Osteoblast (primary cell): ENCODE measurements around the gene SLC19A3. TPM values are rescaled to one million over a fixed set of nuclear protein-coding genes. Genes with fewer than 3 reads are reported as not detected.
"Not testable (repeated sequence)": the region's sequence is repeated elsewhere in the genome, so short reads cannot be mapped to it uniquely, and the experiment has no call there.

Source experiments
- DNase-seq: peaks from one replicate; pipeline ENCODE4 v3.0.0; 2011; ENCODE audit warnings: low spot score, mixed read lengths; ENCODE audit not compliant: insufficient read length; ENCODE audit errors: missing footprints
- H2AFZ ChIP-seq: 2 replicates; pipeline ENCODE4 v1.6.0; 2011; ENCODE audit warnings: mild to moderate bottlenecking, low read length
- H3K27ac ChIP-seq: 2 replicates; pipeline ENCODE4 v1.5.1; 2011; ENCODE audit warnings: mild to moderate bottlenecking, low read depth, low read length, moderate library complexity
- H3K27me3 ChIP-seq: 2 replicates; pipeline ENCODE4 v1.6.0; 2012; ENCODE audit warnings: mild to moderate bottlenecking, control low read depth, inconsistent platforms, low read length, moderate library complexity; ENCODE audit not compliant: insufficient read depth
- H3K36me3 ChIP-seq: 2 replicates; pipeline ENCODE4 v1.5.1; 2011; ENCODE audit warnings: mild to moderate bottlenecking, low read length, control low read depth, moderate library complexity; ENCODE audit not compliant: insufficient read depth
- H3K4me1 ChIP-seq: 2 replicates; pipeline ENCODE4 v1.5.1; 2011; ENCODE audit warnings: mild to moderate bottlenecking, low read length, control low read depth, moderate library complexity; ENCODE audit not compliant: insufficient read depth
- H3K4me2 ChIP-seq: 2 replicates; pipeline ENCODE4 v1.6.0; 2011; ENCODE audit warnings: mild to moderate bottlenecking, low read length; ENCODE audit not compliant: insufficient read depth
- H3K4me3 ChIP-seq: fragments of 200-600 bp; sonication (generic); 3 replicates; pipeline ENCODE4 v1.5.1; 2012; ENCODE audit warnings: mild to moderate bottlenecking, low read length, inconsistent platforms; ENCODE audit not compliant: insufficient read depth
- H3K79me2 ChIP-seq: 2 replicates; pipeline ENCODE4 v1.6.0; 2012; ENCODE audit warnings: mild to moderate bottlenecking, low read length, control low read depth, inconsistent platforms; ENCODE audit not compliant: insufficient read depth
- H3K9me3 ChIP-seq: 2 replicates; pipeline ENCODE4 v1.5.1; 2011; ENCODE audit warnings: low read depth, low read length, control low read depth
- H4K20me1 ChIP-seq: 2 replicates; pipeline ENCODE4 v1.6.0; 2012; ENCODE audit warnings: mild to moderate bottlenecking, low read length, control low read depth; ENCODE audit not compliant: insufficient read depth
- total RNA-seq: library from RNA; depleted of rRNA; stranded (reverse); fragments of >200 nt; gene quantifications from 2 replicates; pipeline ENCODE4 v1.2.3, GENCODE V29; 2012
- TF ChIP-seq, protein P1 (sequence below): IDR thresholded peaks from 2 replicates; pipeline ENCODE4 v1.5.1; 2011; ENCODE audit warnings: mild to moderate bottlenecking, low read depth, low read length, moderate library complexity; ENCODE audit errors: extremely low read depth

SLC19A3 gene
- total RNA-seq, 1 donor, result 0.36 TPM

DNA sequence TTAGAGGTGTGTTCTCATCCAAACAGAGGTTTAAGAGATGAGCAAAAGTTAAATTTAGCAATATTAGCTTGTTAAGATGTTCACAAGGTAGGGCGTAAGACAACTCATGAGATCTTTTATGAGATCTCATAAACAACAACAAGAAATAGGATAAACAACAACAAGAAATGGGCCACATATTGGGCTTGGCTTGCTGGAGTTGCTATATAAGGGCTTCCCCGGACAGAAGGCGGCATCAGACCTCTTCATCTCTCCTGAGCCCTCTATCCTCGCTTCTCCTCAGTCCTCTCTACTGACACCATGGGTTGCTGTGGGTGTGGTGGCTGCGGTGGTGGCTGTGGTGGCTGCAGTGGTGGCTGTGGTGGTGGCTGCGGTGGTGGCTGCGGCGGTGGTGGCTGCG lies 27.8 kb upstream of the SLC19A3 start, which contains the start of gene SCYGR8:
TSS of gene SCYGR8 (plus strand) at position 301 of the 400 bp plus-strand sequence. CDS start at position 301, 0 bp downstream.
- Histone ChIP-seq H3K9me3 (no peaks in the 10 kb centered on the region), H3K79me2 (no peaks in the 10 kb centered on the region), H3K4me1 (no peaks in the 10 kb centered on the region), H3K27ac (no peak within 1 kb of the TSS), H3K4me2 (no peak within 1 kb of the TSS), H2AFZ (no peak within 1 kb of the TSS), H3K4me3 (no peak within 1 kb of the TSS), H4K20me1 (no peaks in the 10 kb centered on the region), H3K36me3 (no peaks in the 10 kb centered on the region), H3K27me3 (no peaks in the 10 kb centered on the region)
- TF ChIP-seq, protein P1, sequence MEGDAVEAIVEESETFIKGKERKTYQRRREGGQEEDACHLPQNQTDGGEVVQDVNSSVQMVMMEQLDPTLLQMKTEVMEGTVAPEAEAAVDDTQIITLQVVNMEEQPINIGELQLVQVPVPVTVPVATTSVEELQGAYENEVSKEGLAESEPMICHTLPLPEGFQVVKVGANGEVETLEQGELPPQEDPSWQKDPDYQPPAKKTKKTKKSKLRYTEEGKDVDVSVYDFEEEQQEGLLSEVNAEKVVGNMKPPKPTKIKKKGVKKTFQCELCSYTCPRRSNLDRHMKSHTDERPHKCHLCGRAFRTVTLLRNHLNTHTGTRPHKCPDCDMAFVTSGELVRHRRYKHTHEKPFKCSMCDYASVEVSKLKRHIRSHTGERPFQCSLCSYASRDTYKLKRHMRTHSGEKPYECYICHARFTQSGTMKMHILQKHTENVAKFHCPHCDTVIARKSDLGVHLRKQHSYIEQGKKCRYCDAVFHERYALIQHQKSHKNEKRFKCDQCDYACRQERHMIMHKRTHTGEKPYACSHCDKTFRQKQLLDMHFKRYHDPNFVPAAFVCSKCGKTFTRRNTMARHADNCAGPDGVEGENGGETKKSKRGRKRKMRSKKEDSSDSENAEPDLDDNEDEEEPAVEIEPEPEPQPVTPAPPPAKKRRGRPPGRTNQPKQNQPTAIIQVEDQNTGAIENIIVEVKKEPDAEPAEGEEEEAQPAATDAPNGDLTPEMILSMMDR, result no peak
- no peak for DNase-seq

DNA sequence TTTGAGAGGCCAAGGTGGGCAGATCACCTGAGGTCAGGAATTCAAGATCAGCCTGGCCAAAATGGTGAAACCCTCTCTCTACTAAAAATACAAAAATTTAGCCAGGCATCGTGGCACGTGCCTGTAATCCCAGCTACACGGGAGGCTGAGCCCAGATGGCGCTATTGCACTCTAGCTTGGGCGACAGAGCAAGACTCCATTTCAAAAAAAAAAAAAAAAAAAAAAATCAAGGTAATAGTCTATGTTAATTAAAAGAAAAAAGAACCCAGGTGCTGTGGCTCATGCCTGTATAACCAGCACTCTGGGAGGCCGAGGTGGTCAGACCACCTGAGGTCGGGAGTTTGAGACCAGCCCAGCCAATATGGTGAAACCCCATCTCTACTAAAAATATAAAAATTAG lies 22.9 kb upstream of the SLC19A3 start:
- not testable (repeated sequence) for H3K4me1 ChIP-seq, H3K27ac ChIP-seq, H3K9me3 ChIP-seq, H4K20me1 ChIP-seq, DNase-seq, H3K27me3 ChIP-seq, H3K4me2 ChIP-seq, H3K79me2 ChIP-seq, H3K36me3 ChIP-seq, H3K4me3 ChIP-seq, H2AFZ ChIP-seq
- TF ChIP-seq, protein P1, result peak; percentile 31

DNA sequence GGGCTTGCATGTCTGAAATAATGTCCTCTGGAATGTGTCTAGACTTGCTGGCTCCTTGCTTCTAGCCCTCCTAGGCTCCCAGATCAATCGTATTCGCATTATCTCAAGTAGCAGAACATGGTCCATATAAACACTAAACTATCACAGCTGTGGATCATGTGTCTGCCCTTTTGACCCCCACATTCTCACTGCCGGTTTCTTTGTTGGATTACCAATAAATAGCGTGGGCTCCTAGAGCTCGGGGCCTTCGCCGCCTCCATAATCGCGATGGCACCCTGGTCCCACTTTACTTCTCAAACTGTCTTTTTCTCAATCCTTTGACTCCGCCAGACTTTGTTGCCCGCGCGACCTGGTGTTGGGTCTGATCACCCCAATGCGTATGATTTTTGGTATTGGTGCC lies 21.5 kb upstream of the SLC19A3 start:
- Histone ChIP-seq H3K36me3 (no peaks in the 10 kb centered on the region), H2AFZ (no peak overlapping the region), H3K4me3 (no peak overlapping the region), H3K4me2 (no peak overlapping the region), H3K4me1 (no peaks in the 10 kb centered on the region), H3K79me2 (no peaks in the 10 kb centered on the region), H3K27ac (no peak overlapping the region), H3K9me3 (no peaks in the 10 kb centered on the region), H3K27me3 (no peaks in the 10 kb centered on the region), H4K20me1 (no peaks in the 10 kb centered on the region)
- TF ChIP-seq, protein P1, result no peak
- no peak for DNase-seq

DNA sequence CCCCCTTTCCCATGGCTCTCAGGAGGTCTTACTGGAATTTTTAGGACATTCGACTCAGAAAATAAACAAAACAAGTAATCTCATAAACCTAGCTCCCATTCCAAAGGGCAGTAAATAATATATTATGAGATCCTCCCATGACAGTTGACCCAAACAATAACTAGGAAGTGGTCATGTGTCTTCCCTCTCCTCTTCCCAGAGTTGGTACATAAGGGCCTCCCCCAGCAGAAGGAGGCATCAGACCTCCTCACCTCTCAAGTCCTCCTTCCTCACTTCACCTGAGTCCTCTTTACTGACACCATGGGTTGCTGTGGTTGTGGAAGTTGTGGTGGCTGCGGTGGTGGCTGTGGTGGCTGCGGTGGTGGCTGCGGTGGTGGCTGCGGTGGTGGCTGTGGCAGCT lies 10.2 kb upstream of the SLC19A3 start, which contains the start of gene SCYGR7:
TSS of gene SCYGR7 (plus strand) at position 301 of the 400 bp plus-strand sequence. CDS start at position 301, 0 bp downstream.
- Histone ChIP-seq H3K4me1 (no peaks in the 10 kb centered on the region), H3K27ac (no peak within 1 kb of the TSS), H3K36me3 (no peaks in the 10 kb centered on the region), H3K27me3 (peaks cover 5% of the 10 kb centered on the region), H2AFZ (no peak within 1 kb of the TSS), H3K79me2 (no peaks in the 10 kb centered on the region), H3K4me2 (no peak within 1 kb of the TSS), H4K20me1 (no peaks in the 10 kb centered on the region), H3K4me3 (no peak within 1 kb of the TSS), H3K9me3 (no peaks in the 10 kb centered on the region)
- no peak for DNase-seq
- TF ChIP-seq, protein P1, result no peak
